Activated naive CD8-positive, alpha-beta T cell treated with anti-CD3 and anti-CD28 coated beads for 36 hours (primary cell): Measurements from ENCODE around the gene WDR83. TPM values are rescaled to one million over a fixed set of nuclear protein-coding genes. Genes with fewer than 3 reads are reported as not detected.
"Not testable (repeated sequence)": the region's sequence is repeated elsewhere in the genome, so short reads cannot be mapped to it uniquely, and the experiment has no call there.

Source experiments
- DNase-seq: peaks from one replicate; pipeline ENCODE4 v3.0.0; 2021
- H3K27ac Mint-ChIP-seq: one replicate; pipeline ENCODE4 v1.8.0; 2022; ENCODE audit warnings: mild to moderate bottlenecking, moderate library complexity, mixed read lengths
- H3K27me3 Mint-ChIP-seq: one replicate; pipeline ENCODE4 v1.8.0; 2022; ENCODE audit warnings: mild to moderate bottlenecking, mixed read lengths
- H3K36me3 Mint-ChIP-seq: one replicate; pipeline ENCODE4 v1.8.0; 2021; ENCODE audit warnings: mild to moderate bottlenecking, mixed read lengths
- H3K4me1 Mint-ChIP-seq: one replicate; pipeline ENCODE4 v1.8.0; 2021; ENCODE audit warnings: mixed read lengths
- H3K4me3 Mint-ChIP-seq: one replicate; pipeline ENCODE4 v1.8.0; 2022; ENCODE audit warnings: mild to moderate bottlenecking, moderate library complexity, mixed read lengths
- H3K9me3 Mint-ChIP-seq: one replicate; pipeline ENCODE4 v1.8.0; 2022; ENCODE audit warnings: mixed read lengths
- total RNA-seq, 2 experiments: library from RNA; stranded (reverse); gene quantifications; one replicate each; pipeline ENCODE4 v1.2.3, GENCODE V29; 2021

Gene WDR83
- total RNA-seq, 2 experiments from 2014 or later, result 25.7 to 26.8 TPM

DNA sequence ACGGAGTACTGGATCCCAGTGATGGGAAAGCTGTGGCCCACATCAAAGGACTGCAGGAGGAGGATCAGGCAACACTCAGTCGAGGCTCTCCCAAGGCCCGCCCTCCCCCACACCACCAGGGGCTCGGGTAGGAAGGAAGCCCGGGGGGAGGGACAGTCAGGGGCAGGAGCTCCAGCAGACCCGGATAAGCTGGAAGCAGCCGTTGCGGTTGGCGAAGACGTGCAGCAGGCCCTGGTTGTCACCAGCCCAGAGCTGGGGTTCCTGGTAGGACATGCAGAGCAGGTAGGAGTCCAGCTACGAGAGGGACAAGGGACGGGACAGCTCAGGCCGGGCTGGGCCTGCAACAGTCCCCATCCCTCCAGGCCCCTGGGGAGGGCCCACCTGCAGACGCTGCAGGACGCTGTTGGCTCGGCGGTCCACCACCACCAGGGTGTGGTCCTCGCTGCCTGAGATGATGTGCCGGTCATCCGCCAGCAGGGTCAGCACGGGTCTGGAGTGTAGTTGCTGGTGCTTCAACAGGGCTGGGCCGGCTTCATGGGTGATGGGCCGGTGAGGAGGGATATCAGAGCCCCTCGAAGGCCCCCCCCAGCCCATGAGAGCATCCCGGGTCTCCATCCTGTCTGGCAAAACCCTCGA lies 23.1 kb downstream of the WDR83 start:
- DNase-seq, result no peak
- H3K4me3 Mint-ChIP-seq, result no peak overlapping the region
- no peak overlapping the region for H3K27ac Mint-ChIP-seq
- peaks cover 4% of the 10 kb centered on the region for H3K36me3 Mint-ChIP-seq
- H3K9me3 Mint-ChIP-seq, result no peaks in the 10 kb centered on the region
- H3K27me3 Mint-ChIP-seq, result no peaks in the 10 kb centered on the region
- H3K4me1 Mint-ChIP-seq, result peaks cover 1% of the 10 kb centered on the region

DNA sequence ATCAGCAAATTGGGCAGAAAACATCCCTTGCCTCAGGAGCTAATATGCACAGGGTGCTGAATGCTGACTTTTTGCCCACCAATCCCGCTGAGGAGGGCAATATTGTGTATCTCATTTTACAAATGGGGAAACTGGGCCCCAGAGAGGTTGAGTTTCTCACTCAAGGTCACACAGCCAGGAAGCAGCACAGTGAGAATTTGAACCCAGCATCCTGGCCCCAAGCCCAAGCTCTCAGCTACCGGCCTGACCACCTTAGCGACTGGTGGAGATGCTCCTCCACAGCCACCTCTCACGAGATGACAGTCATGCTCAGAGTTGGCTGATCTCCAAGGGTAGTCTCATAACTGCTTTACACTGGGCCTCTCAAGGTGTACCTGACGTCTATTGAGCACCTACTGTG lies 26.4 kb downstream of the WDR83 start:
- H3K27me3 Mint-ChIP-seq, result no peaks in the 10 kb centered on the region
- no peak for DNase-seq
- H3K4me1 Mint-ChIP-seq, result peaks cover 7% of the 10 kb centered on the region
- no peak overlapping the region for H3K27ac Mint-ChIP-seq
- no peak overlapping the region for H3K4me3 Mint-ChIP-seq
- H3K9me3 Mint-ChIP-seq, result no peaks in the 10 kb centered on the region
- H3K36me3 Mint-ChIP-seq, result peaks cover 5% of the 10 kb centered on the region

DNA sequence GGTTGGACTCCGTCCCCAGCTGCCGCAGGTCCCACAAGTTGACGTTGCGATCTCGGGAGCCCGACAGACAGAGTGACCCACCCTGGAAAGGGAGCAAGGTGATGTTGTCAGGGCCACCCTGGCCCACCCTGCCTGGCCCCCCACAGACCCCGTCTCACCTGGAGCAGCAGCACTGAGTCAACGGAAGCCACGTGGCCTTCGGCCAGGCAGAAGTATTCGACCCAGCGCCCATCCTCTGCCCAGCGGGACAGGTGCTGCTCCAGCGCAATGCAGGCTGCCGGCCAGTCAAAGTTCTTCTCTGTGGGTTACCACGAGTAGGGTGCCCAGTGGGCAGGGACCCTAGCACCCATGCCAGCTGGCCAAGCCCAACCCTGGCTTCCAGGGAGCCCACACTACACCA lies 28.0 kb downstream of the WDR83 start:
- DNase-seq, result no peak
- Mint-ChIP-seq H3K27me3 (no peaks in the 10 kb centered on the region), H3K4me3 (peak overlapping the region; percentile 87), H3K9me3 (no peaks in the 10 kb centered on the region), H3K4me1 (peaks cover 7% of the 10 kb centered on the region), H3K36me3 (peaks cover 10% of the 10 kb centered on the region), H3K27ac (no peak overlapping the region)

DNA sequence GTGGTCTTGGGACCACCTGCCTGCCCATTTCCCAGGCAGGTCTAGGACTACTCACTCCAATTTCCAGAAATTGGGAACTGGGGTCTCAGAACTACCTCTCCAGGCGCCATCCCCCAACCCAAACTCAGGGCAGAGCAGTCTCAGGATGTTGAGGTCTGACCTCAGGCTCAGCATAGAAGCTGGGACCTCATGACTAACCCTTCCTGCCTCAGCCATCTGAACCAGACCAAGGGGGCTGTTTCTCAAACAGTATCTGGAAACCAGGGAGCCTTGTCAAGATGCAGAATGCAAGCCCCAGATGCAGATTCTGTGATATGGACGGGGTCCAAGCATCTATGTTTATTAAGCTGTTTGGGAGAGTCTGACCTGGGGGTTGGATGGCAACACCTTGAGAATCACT lies 28.5 kb downstream of the WDR83 start:
- H3K9me3 Mint-ChIP-seq, result no peaks in the 10 kb centered on the region
- peaks cover 10% of the 10 kb centered on the region for H3K36me3 Mint-ChIP-seq
- no peak overlapping the region for H3K27ac Mint-ChIP-seq
- no peaks in the 10 kb centered on the region for H3K27me3 Mint-ChIP-seq
- DNase-seq, result no peak
- H3K4me1 Mint-ChIP-seq, result peaks cover 7% of the 10 kb centered on the region
- peak overlapping the region; percentile 87 for H3K4me3 Mint-ChIP-seq

DNA sequence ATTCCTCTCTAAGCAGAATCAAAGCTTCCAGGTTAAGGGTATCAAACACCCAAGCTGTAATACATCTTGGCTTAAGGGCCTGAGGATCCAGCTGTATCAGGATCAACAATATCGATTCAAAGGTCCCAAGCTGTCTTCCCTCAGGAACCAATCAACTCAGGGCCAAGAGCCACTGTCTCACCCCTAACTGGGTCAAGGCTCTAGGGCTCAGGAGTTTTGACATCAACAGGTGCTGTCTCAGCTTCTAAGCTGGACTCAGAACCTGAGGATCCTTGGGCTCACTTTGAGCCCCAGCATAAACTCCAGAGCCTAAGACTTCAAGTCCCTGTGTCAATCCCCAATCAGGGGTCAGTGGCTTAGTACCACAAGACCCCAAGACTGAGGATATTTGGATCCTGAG lies 28.9 kb downstream of the WDR83 start:
- Mint-ChIP-seq H3K27me3 (no peaks in the 10 kb centered on the region), H3K27ac (peak overlapping the region; percentile 48), H3K4me3 (peak overlapping the region; percentile 87), H3K36me3 (peaks cover 10% of the 10 kb centered on the region), H3K4me1 (peaks cover 7% of the 10 kb centered on the region), H3K9me3 (no peaks in the 10 kb centered on the region)
- no peak for DNase-seq

DNA sequence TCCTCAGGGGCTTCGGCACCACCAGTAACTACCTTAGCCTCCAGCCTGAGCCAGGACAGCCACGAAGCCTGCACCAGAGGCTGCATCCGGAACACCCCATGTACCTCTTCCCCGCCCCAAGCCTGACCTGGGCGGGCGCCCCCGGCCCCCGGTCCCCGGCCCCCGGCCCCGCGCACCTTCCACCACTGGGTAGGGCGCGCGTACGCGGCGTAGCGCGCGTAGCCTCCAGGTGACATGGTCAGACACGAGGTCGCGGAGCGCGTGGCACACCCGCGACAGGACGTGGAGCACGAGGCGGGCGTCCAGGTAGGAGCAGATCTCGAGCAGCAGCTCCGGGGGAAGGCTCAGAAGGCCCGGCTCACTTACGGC lies 29.4 kb downstream of the WDR83 start:
- Mint-ChIP-seq H3K27ac (peak overlapping the region; percentile 94), H3K9me3 (no peaks in the 10 kb centered on the region), H3K4me1 (peaks cover 7% of the 10 kb centered on the region), H3K27me3 (no peaks in the 10 kb centered on the region), H3K36me3 (peaks cover 13% of the 10 kb centered on the region), H3K4me3 (peak overlapping the region; percentile 87)
- peak; percentile 35 for DNase-seq

DNA sequence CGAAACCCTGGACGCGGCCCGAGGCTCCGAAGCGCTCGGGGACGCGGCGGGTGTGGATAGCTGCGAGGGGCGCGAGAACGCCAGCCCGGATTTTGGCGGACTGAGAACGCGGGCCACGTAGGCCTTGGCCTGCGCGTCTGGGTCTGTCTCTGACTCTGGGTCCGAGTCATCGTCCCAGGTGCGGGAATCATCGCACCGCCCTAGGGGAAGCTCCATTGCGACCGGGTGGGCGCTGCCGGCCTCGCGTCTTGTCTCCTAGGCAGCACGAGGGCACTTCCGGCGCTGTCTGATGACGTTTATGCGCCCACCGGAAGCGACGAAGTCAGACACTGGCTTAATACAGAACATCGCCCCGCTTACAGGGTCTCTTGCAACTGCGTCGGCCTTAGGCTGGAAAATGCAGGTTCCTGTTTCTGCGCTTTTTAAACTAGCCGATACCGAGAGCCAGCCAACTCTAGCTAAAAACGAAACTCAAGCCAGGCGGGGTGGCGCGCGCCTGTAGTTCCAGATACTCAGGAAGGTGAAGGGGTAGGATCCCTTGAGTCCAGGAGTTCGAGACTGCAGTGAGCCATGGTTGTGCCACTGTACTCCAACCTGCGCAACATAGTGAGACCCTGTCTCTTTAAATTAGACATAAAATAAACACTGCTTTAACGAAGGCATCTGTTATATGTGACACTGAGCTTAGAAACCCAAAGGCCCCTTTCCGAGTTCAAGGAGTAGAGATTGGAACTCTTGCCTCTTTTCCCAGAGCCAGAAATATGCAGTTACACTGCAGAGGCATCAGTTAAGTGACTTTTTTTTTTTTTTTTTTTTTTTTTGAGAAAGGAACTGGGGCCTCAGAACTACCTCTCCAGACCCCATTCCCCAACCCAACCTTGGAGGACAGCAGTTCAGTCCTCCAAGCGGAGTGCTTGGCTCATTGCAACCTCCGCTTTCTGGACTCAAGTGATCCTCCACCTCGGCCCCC lies 30.0 kb downstream of the WDR83 start, which contains the start of gene FBXW9:
Gene FBXW9, minus strand, starts transcription at position 266 of the 970 bp plus-strand sequence. Its CDS starts 50 bp downstream, at position 216.
- Mint-ChIP-seq H3K4me3 (peak within 1 kb of the TSS; percentile 87), H3K4me1 (peaks cover 7% of the 10 kb centered on the region), H3K9me3 (no peaks in the 10 kb centered on the region), H3K27ac (peak within 1 kb of the TSS; percentile 94), H3K27me3 (no peaks in the 10 kb centered on the region), H3K36me3 (peaks cover 16% of the 10 kb centered on the region)
- peak; percentile 95 for DNase-seq

DNA sequence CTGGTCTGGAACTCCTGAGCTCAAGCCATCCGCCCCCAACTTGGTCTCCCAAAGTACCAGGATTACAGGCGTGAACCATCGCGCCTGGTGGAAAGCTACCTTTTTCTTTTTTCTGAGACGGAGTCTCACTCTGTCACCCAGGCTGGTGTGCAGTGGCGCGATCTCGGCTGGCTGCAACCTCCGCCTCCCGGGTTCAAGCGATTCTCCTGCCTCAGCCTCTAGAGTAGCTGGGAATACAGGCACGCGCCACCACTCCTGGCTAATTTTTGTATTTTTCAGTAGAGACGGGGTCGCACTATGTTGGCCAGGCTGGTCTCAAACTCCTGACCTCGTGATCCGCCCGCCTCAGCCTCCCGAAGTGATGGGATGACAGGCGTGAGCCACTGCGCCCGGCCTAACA lies 30.8 kb downstream of the WDR83 start:
- H3K9me3 Mint-ChIP-seq, DNase-seq, H3K4me1 Mint-ChIP-seq, H3K27me3 Mint-ChIP-seq: not testable (repeated sequence)
- H3K4me3 Mint-ChIP-seq, result peak overlapping the region; percentile 87
- H3K27ac Mint-ChIP-seq, result peak overlapping the region; percentile 94
- H3K36me3 Mint-ChIP-seq, result peaks cover 16% of the 10 kb centered on the region

DNA sequence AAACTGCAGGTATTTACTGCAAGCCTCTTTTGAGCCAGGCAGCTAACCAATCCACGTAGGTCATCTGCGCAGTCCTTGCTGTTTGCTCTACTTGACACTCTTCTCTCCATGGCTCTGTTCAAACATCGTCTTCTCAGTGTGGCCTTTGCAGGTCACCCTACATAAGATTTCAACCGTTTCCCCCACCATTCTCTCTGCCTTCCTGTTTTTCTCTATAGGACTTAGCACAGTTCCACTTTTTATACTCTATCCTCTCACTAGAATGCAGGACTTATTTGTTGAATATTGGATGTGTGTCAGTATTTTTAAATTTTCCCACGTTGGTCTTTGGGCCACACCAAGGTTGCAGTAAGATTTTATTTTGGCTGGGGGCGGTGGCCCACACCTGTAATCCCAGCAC lies 31.5 kb downstream of the WDR83 start:
- Mint-ChIP-seq H3K4me1 (peaks cover 7% of the 10 kb centered on the region), H3K9me3 (no peaks in the 10 kb centered on the region), H3K4me3 (peak overlapping the region; percentile 30), H3K36me3 (peaks cover 19% of the 10 kb centered on the region), H3K27me3 (no peaks in the 10 kb centered on the region), H3K27ac (peak overlapping the region; percentile 6)
- no peak for DNase-seq

DNA sequence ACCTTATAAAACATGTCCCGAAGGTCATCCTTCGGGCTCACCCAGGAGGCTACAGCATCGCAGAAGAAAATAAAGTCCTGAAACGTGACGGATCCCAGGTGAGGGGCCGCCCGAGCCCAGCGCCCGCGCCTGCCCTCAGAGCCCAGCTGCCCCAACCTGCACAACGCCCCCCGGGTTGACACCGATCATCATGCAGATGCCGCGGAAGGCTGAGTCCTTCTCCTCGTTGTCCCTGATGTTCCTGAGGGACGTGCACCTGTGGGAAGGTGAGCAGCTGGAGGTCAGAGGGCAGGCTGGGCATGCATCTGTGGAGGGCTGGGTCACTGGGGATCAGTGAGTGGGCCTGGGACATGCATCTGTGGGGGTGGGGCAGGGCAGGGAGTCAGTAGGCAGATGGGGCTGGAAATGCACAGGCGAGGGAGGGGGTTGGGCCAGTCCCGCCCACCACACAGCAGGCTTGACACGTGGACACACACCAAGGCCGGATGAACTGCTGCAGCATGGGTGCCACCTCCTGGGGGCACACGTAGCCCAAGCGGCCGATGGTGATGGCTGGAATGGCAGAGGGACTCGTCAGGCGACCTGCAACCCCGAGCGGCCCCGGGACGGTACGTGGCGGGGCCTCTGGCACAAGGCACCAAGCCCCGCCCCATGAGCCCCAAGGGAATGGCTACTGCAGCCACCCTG lies 35.1 kb downstream of the WDR83 start:
- H3K27me3 Mint-ChIP-seq, result no peaks in the 10 kb centered on the region
- no peak for DNase-seq
- no peak overlapping the region for H3K27ac Mint-ChIP-seq
- no peak overlapping the region for H3K4me3 Mint-ChIP-seq
- peaks cover 2% of the 10 kb centered on the region for H3K4me1 Mint-ChIP-seq
- H3K36me3 Mint-ChIP-seq, result peaks cover 36% of the 10 kb centered on the region
- H3K9me3 Mint-ChIP-seq, result no peaks in the 10 kb centered on the region

DNA sequence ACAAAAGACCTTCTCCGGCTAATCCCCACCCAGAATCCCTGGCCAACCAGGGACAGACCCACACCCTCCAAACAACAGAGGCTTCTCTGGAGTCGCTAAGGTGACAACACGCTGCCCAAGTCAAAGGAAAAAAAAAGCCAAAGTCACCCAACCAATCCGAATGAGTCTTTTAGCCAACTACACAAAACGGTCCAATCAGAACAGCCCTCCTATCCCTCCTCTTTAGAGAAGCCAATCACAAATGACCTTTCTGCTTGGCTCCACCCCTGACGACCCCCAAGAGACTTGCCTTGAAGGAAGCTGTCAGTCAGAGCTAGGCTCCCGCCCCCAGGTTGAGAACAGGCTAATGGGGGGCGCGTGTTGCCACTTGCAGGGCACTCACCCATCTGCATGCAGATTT lies 36.4 kb downstream of the WDR83 start:
- DNase-seq, result peak; percentile 50

DNA sequence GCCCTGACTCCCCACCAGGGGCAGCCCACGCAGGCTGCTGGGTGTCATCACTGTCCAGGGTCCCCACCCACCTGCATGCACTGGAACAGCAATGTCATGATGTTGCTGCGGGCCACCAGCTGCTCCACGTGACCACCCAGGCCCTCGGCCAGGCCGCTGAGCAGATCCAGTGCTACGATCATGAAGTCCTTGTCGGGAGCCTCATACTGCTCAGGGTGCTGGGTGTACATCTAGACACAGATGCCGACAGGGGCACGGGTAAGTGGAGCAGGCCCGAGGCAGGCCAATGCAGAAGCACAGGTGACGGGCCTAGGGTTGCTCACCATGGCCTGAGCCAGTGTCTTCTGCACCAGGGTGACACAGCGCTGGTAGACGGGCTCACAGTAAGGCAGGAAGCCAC lies 38.6 kb downstream of the WDR83 start:
- Mint-ChIP-seq H3K4me1 (no peaks in the 10 kb centered on the region), H3K27me3 (no peaks in the 10 kb centered on the region), H3K36me3 (peaks cover 30% of the 10 kb centered on the region), H3K27ac (no peak overlapping the region), H3K9me3 (no peaks in the 10 kb centered on the region), H3K4me3 (no peak overlapping the region)
- no peak for DNase-seq

More for the DNA sequence above, 36.4 kb downstream of the WDR83 start:
- Mint-ChIP-seq H3K9me3 (no peaks in the 10 kb centered on the region), H3K4me3 (no peak overlapping the region), H3K27me3 (no peaks in the 10 kb centered on the region), H3K4me1 (no peaks in the 10 kb centered on the region), H3K27ac (peak overlapping the region; percentile 68), H3K36me3 (peaks cover 34% of the 10 kb centered on the region)

DNA sequence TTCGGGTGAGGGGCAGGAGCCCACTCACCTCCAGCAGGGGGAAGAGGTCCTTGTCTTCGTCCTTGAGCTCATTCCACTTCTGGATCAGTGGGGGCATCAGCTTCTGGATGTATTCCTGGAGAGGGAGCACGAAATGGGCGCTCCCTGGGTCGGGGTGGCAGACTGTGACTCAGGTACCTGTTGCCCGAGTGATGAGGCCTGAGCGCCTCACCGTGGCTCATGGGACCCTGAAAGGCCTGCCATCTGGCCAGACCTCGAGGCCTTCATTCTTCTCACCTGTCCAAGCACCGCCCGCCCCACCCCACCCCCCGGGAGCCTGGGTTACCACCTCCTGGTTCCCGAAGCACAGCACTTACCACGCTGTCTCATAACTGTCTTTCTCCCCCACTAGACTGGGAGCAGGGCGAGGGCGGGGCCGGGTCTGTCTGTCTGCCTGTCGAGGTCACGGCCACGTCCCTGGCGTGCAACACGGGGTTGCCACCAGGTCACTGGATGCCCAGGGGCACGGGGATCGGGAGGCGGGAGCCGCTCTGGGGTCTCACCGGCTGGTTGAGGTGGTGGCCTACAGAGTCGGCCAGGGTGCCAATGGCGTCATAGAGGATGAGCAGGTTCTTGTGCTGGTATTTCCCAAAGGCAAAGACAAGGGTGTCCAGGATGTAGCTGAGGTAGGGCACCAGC lies 39.2 kb downstream of the WDR83 start:
- H3K27me3 Mint-ChIP-seq, result no peaks in the 10 kb centered on the region
- H3K36me3 Mint-ChIP-seq, result peaks cover 34% of the 10 kb centered on the region
- no peak for DNase-seq
- H3K9me3 Mint-ChIP-seq, result no peaks in the 10 kb centered on the region
- no peak overlapping the region for H3K4me3 Mint-ChIP-seq
- H3K27ac Mint-ChIP-seq, result no peak overlapping the region
- no peaks in the 10 kb centered on the region for H3K4me1 Mint-ChIP-seq

DNA sequence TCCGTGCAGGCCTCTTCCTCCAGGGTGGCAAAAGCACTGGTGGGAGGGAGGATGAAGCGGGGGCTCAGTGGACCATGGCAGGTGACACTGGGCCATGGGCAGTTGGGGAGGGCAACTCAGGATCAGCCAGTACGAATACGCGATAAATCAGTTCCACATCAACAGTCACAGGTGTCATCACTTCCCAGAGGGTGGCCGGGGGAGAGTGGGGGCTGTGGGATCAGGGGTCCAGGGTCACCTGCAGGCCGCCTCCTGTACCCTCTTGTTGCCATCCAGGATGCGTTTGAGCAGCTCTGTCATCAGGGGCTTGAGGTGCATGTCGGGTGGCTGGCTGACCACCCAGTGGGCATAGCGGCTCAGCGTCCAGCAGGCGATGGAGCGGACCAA lies 39.7 kb downstream of the WDR83 start:
- Mint-ChIP-seq H3K4me3 (no peak overlapping the region), H3K27ac (no peak overlapping the region), H3K36me3 (peaks cover 34% of the 10 kb centered on the region), H3K27me3 (no peaks in the 10 kb centered on the region), H3K9me3 (no peaks in the 10 kb centered on the region), H3K4me1 (no peaks in the 10 kb centered on the region)
- DNase-seq, result no peak

DNA sequence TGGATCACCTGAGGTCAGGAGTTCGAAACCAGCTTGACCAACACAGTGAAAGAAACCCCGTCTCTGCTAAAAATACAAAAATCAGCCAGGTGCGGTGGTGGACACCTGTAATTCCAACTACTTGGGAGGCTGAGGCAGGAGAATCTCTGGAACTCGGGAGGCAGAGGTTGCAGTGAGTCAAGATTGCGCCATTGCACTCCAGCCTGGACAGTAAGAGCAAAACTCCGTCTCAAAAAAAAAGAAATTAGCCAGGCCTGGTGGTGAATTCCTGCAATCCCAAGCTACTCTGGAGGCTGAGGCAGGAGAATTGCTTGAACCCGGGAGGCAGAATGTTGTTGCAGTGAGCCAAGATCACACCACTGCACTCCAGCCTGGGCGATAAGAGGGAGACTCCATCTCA lies 42.0 kb downstream of the WDR83 start:
- Mint-ChIP-seq H3K27ac (no peak overlapping the region), H3K9me3 (no peaks in the 10 kb centered on the region), H3K36me3 (peaks cover 32% of the 10 kb centered on the region), H3K4me3 (no peak overlapping the region), H3K27me3 (no peaks in the 10 kb centered on the region), H3K4me1 (no peaks in the 10 kb centered on the region)
- DNase-seq, result no peak
